IPS-18a (cell line): ENCODE data around the gene TMEM183A.

ENCODE experiments used
- H3K27ac ChIP-seq: one replicate; pipeline ENCODE4 v1.5.1; 2013; ENCODE audit warnings: low read length
- H3K27me3 ChIP-seq: one replicate; pipeline ENCODE4 v1.6.1; 2013; ENCODE audit warnings: mild to moderate bottlenecking, low read length; ENCODE audit not compliant: control insufficient read depth, insufficient read depth
- H3K36me3 ChIP-seq: one replicate; pipeline ENCODE4 v1.6.1; 2013; ENCODE audit warnings: low read depth, low read length; ENCODE audit not compliant: control insufficient read depth
- H3K4me1 ChIP-seq: one replicate; pipeline ENCODE4 v1.6.1; 2013; ENCODE audit warnings: low read depth, low read length; ENCODE audit not compliant: control insufficient read depth
- H3K4me3 ChIP-seq: one replicate; pipeline ENCODE4 v1.5.1; 2013; ENCODE audit warnings: low read length
- H3K9ac ChIP-seq: one replicate; pipeline ENCODE4 v1.6.1; 2013; ENCODE audit warnings: mild to moderate bottlenecking, low read length, moderate library complexity
- H3K9me3 ChIP-seq: one replicate; pipeline ENCODE4 v1.6.1; 2013; ENCODE audit warnings: low read depth, low read length; ENCODE audit not compliant: control insufficient read depth

The TMEM183A gene

DNA sequence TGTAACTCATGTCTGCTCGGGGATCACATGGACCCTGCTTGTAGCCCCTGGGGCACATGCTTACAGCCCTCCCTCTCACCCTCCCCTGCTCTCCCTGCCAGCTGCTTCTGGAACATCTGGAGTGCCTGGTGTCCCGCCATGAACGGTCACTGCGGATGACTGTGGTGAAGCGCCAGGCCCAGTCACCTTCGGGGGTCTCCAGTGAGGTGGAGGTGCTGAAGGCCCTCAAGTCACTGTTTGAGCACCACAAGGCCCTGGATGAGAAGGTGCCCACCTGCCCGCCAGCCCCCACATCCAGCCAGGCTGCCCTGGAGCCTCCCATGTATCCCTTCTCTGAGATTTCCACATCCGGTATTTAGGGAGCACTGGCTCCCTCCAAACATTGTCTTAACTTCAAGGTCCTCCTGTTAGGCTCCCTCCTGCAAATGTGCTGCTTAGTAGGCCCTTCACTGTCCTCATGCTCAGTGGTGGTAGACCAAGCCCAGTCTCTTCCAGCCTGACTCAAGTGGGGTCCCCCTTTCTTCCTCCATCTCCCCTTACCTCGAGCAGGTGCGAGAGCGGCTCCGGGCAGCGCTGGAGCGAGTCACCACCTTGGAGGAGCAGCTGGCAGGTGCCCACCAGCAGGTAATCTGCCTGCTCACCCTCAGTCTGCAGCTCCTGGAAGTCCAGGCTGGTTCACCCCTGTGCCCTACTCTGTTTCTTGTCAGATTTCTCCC lies 36.8 kb downstream of the TMEM183A start:
- Histone ChIP-seq H3K9ac (no peak overlapping the region), H3K9me3 (no peaks in the 10 kb centered on the region), H3K36me3 (no peaks in the 10 kb centered on the region), H3K27ac (no peak overlapping the region), H3K4me1 (peaks cover 7% of the 10 kb centered on the region), H3K27me3 (no peaks in the 10 kb centered on the region), H3K4me3 (no peak overlapping the region)

DNA sequence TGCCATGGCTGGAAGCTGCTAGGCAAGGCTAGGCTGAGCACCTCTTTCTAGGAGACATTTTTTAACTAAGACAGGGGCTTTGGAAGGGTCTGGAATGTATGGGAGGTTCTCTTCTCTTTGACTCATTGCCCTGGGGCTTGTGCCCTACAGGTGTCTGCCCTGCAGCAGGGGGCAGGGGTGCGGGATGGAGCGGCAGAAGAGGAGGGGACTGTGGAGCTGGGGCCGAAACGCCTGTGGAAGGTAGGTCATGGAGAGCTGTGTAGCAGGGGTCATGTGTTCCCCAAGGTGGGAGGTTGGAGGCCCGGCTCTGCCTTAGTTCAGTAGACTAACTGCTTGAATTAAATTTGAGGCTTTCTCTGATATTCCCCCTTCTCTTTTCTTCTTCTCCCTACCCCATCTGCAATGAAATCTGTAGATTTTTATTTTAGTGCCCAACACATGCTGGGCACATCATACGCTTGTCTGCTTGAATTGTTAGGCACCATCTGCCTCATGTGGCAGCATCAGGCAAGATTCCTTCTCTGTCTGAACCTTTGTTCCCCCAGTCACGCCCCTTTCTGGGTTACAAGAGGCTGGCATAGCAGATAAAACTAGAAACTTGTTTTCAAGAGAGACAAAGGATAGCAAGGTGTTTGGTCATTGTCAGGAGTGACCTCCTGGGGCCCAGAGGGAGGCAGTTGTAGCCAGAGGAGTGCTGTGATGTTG lies 37.5 kb downstream of the TMEM183A start:
- H3K27ac ChIP-seq = no peak overlapping the region
- no peaks in the 10 kb centered on the region for H3K27me3 ChIP-seq
- no peak overlapping the region for H3K4me3 ChIP-seq
- H3K9me3 ChIP-seq = no peaks in the 10 kb centered on the region
- H3K9ac ChIP-seq = no peak overlapping the region
- H3K4me1 ChIP-seq = peaks cover 5% of the 10 kb centered on the region
- no peaks in the 10 kb centered on the region for H3K36me3 ChIP-seq

DNA sequence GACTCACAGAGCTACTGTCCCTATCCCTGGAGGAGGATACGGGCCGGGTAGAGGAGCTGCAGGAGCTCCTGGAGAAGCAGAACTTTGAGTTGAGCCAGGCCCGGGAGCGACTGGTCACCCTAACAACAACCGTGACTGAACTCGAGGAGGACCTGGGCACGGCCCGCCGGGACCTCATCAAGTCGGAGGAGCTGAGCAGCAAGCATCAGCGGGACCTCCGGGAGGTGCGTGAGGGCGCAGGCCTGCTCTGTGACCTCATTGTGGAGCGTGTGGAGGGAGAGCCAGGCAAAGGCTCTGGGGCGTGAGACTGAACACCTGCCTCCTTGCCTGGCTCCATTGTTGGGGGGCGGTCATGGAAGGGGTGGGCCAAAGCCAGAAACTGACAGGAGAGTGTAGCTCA lies 38.2 kb downstream of the TMEM183A start:
- H3K27me3 ChIP-seq = no peaks in the 10 kb centered on the region
- H3K27ac ChIP-seq = no peak overlapping the region
- no peaks in the 10 kb centered on the region for H3K9me3 ChIP-seq
- no peak overlapping the region for H3K4me3 ChIP-seq
- H3K4me1 ChIP-seq = peaks cover 3% of the 10 kb centered on the region
- H3K36me3 ChIP-seq = no peaks in the 10 kb centered on the region
- no peak overlapping the region for H3K9ac ChIP-seq

DNA sequence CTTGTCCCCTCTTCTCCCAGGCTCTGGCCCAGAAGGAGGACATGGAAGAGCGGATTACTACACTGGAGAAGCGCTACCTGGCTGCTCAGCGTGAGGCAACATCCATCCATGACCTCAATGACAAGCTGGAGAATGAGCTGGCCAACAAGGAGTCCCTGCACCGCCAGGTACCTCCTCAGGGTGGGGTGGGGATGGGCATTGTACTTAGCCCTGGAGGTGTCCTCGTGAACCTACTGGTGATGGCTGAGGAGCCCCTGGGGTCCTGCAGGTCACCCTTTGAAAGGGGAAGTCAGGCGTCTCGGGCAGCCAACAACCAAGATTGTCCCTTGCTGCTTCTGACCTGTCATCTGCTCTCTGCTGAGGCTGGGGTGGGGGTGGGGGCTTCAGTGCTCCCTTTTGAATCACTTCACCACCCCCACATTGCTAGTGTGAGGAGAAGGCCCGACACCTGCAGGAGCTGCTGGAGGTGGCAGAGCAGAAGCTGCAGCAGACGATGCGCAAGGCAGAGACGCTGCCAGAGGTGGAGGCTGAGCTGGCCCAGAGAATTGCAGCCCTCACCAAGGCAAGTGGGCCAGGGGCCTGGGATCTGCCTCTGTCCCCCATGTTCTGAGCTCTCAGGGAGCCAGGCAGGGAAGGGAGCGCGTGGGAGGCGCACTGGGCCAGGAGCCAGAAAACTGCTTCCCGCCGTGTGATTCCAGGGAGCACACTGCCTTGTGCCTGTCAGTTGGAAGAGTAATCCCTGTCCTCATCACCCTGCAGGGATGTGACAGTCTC lies 38.8 kb downstream of the TMEM183A start:
- no peaks in the 10 kb centered on the region for H3K9me3 ChIP-seq
- no peak overlapping the region for H3K27ac ChIP-seq
- no peaks in the 10 kb centered on the region for H3K27me3 ChIP-seq
- no peaks in the 10 kb centered on the region for H3K36me3 ChIP-seq
- no peak overlapping the region for H3K4me3 ChIP-seq
- H3K4me1 ChIP-seq = peaks cover 3% of the 10 kb centered on the region
- no peak overlapping the region for H3K9ac ChIP-seq

DNA sequence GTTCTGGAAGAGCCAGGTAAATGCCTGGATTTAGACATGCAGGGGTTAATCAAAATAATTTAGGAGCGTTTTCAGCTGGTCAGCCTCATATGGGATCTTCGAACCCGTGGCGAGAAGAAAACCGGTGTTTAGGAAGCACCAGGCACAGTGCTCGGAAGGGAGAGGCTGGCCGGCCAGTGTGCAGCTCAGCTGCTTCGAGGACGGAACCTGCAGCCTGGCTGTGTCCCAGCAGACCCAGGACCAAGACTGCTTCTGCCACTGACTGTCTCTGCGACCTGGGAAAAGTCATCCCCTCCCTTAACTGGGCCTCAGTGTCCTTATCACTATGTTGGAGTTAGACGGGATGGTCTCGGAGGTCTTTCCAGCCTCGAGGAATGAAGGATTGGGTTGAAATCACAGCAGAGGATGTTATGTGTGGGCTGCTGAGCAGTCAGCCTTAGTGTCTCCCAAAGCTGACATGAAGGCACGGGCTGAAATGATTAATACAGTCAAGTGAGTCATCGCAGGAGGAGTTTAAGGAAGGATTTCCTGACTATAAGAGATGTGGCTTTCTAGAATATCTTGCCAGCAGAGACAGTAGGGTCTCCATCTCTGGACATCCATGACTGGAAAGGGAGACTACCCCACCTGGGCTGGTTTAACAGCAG lies 39.9 kb downstream of the TMEM183A start:
- H3K27ac ChIP-seq = no peak overlapping the region
- no peak overlapping the region for H3K4me3 ChIP-seq
- no peak overlapping the region for H3K9ac ChIP-seq
- H3K36me3 ChIP-seq = no peaks in the 10 kb centered on the region
- no peaks in the 10 kb centered on the region for H3K27me3 ChIP-seq
- peaks cover 3% of the 10 kb centered on the region for H3K4me1 ChIP-seq
- no peaks in the 10 kb centered on the region for H3K9me3 ChIP-seq

DNA sequence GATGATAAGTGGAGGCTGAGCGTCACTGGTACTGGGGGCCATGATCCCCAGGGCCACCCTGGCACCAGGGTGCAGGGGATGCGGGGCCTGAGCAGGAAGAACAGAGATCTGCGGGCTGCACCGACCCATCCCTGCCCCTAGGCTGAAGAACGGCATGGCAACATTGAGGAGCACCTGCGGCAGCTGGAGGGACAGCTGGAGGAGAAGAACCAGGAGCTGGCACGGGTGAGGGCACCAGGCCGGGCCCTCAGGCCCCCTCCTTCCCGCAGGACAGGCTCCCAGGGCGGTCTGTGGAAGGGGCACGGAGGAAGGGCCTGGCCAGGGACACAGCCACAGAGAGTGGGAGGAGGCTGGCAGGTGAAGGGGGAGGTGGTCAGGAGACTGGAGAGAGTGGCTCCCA lies 40.9 kb downstream of the TMEM183A start:
- peaks cover 3% of the 10 kb centered on the region for H3K4me1 ChIP-seq
- no peak overlapping the region for H3K4me3 ChIP-seq
- H3K36me3 ChIP-seq = no peaks in the 10 kb centered on the region
- H3K9ac ChIP-seq = no peak overlapping the region
- H3K27ac ChIP-seq = no peak overlapping the region
- no peaks in the 10 kb centered on the region for H3K27me3 ChIP-seq
- H3K9me3 ChIP-seq = no peaks in the 10 kb centered on the region

DNA sequence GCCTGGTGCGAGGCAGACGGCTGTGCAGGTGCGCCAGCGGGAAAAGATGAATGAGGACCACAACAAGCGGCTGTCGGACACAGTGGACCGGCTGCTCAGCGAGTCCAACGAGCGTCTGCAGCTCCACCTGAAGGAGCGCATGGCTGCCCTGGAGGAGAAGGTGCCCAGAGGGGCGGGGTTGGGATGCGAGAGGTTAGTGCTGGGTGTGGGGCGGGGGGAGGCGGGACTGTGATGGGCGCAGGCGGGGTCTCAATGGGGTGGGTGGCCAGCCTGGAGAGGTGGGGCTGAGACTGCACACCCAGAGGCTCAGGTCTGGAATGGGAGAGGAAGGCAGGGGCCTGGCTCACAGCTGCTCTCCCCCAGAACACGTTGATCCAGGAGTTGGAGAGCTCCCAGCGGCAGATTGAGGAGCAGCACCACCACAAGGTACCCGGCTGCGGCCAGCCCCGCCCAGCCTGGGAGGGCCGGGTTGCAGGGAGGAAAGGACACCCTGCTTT lies 41.4 kb downstream of the TMEM183A start:
- Histone ChIP-seq H3K4me1 (peaks cover 4% of the 10 kb centered on the region), H3K27me3 (no peaks in the 10 kb centered on the region), H3K27ac (no peak overlapping the region), H3K36me3 (no peaks in the 10 kb centered on the region), H3K9ac (no peak overlapping the region), H3K4me3 (no peak overlapping the region), H3K9me3 (no peaks in the 10 kb centered on the region)

DNA sequence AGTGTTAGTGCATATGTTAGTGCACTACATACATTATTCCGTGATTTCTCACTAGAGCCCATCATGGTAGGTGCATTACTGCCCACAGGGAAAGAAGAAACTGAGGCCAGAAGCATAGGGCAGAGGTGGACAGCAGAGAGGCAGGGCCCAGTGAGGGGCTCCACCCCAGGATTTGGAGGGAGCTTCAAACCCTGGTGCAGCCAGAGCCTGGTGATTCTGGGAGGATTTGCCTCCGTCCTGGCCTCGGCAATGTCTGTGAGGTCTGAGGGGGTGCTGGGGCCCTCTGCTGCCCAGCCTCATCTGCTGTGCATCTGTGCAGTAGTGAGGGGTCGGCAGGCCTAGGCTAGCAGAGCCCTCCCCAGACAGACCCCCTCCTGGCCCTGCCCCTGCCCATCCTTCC lies 41.9 kb downstream of the TMEM183A start:
- Histone ChIP-seq H3K27ac (no peak overlapping the region), H3K4me3 (no peak overlapping the region), H3K9ac (no peak overlapping the region), H3K9me3 (no peaks in the 10 kb centered on the region), H3K4me1 (peaks cover 9% of the 10 kb centered on the region), H3K27me3 (no peaks in the 10 kb centered on the region), H3K36me3 (no peaks in the 10 kb centered on the region)

DNA sequence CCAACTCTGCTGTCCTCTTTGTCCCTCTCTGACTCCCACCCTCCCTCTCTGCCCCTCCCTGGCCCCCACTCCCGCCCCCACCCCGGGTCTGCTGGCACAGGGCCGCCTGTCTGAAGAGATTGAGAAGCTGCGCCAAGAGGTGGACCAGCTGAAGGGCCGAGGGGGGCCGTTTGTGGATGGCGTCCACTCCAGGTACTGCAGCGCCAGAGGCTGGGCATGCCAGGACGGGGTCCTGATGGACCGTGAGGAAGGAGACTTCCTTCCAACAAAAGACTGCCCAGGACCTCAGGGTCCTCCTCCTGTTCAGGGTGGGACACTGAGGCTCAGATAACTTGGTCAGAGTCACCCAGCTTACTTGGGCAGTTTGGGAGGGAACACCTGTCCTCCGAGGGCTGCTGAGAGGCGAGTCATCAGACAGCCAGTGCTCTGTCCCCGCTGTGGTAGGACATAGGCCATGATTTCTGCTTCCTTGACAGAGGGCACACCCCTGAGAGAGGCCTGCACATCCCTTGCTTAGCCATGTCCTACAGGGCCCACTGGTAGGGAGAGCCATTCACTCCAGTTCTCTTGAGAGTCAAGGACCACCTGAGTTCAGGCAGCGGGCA lies 42.5 kb downstream of the TMEM183A start:
- Histone ChIP-seq H3K27ac (no peak overlapping the region), H3K27me3 (no peaks in the 10 kb centered on the region), H3K36me3 (no peaks in the 10 kb centered on the region)

DNA sequence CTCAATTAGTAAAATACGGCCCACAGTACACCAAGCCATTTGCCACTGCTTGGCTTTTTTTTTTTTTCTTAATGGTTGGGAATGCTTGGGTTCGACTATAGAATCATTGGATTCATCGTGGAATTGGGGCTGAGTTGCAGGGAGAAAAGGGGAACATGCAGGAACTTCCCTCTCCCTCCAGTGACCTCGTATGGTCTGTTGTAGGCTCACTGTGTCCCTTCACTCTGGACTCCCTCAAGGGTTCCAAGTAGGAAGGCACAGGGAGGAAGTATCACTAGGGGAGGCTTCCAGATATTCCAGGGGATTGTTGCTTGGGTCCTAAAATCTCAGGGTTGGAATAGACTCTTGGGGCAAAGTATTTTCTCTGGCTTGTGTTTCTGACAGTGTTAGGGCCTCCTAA lies 43.7 kb downstream of the TMEM183A start:
- Histone ChIP-seq H3K36me3 (no peaks in the 10 kb centered on the region), H3K9ac (no peak overlapping the region), H3K9me3 (no peaks in the 10 kb centered on the region), H3K27me3 (no peaks in the 10 kb centered on the region), H3K4me3 (no peak overlapping the region), H3K27ac (no peak overlapping the region), H3K4me1 (peaks cover 25% of the 10 kb centered on the region)

More for the DNA sequence above, 42.5 kb downstream of the TMEM183A start:
- no peak overlapping the region for H3K9ac ChIP-seq
- no peak overlapping the region for H3K4me3 ChIP-seq
- peaks cover 15% of the 10 kb centered on the region for H3K4me1 ChIP-seq
- no peaks in the 10 kb centered on the region for H3K9me3 ChIP-seq

DNA sequence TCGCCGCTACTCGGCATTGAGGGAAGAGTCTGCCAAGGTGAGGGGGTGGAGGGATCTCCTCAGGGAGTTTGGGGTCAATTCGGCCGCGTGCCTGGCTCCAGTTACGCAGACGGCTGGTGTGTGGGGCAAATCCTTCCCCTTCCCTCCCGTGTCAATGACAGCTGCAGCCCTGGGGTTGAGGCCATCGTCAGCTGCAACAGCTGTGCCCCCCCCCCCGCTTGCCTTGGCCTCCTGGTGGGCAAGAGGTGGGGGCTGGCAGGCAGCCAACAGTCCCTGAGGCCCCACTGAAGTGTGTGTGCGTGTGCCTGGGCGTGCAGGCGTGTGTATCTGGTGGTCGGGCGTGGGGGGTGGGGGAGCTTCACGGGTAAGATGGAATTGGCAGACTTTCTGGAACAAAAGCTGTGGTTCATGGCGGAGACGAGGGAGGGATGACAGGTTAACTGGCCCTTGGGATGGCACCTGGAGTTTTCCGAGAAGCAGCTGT lies 44.7 kb downstream of the TMEM183A start:
- no peak overlapping the region for H3K4me3 ChIP-seq
- no peaks in the 10 kb centered on the region for H3K9me3 ChIP-seq
- no peaks in the 10 kb centered on the region for H3K36me3 ChIP-seq
- no peaks in the 10 kb centered on the region for H3K27me3 ChIP-seq
- H3K27ac ChIP-seq = no peak overlapping the region
- peaks cover 25% of the 10 kb centered on the region for H3K4me1 ChIP-seq
- no peak overlapping the region for H3K9ac ChIP-seq
